Gastroesophageal sphincter (tissue), 4 donors: Measurements from ENCODE around the gene C5AR1. TPM values are rescaled to one million over a fixed set of nuclear protein-coding genes. Genes with fewer than 3 reads are reported as not detected.

Experiments
- ATAC-seq: fragments of 150-250 bp; one replicate; pipeline ENCODE4 v1.9.1; 2016; ENCODE audit warnings: mild to moderate bottlenecking, moderate library complexity
- H3K27ac ChIP-seq, 4 donors: fragments of 200-600 bp; sonication (generic) in 3 of 4; 1 replicate in 3 of 4; 2 replicates in 1 of 4; pipeline ENCODE4 v1.5.1; 2016 to 2019
- H3K27me3 ChIP-seq: fragments of 200-600 bp; sonication (generic); one replicate; pipeline ENCODE4 v1.5.1; 2019
- H3K36me3 ChIP-seq, 2 donors: fragments of 200-600 bp; sonication (generic); one replicate each; pipeline ENCODE4 v1.5.1; 2019; ENCODE audit warnings: control low read depth in 1 of 2
- H3K4me1 ChIP-seq, 3 donors: fragments of 200-600 bp; sonication (generic); 1 replicate in 2 of 3; 2 replicates in 1 of 3; pipeline ENCODE4 v1.5.1; 2016 to 2019; ENCODE audit warnings: control low read depth in 2 of 3
- H3K4me3 ChIP-seq, 2 donors: fragments of 200-600 bp; sonication (generic); one replicate each; pipeline ENCODE4 v1.5.1; 2019; ENCODE audit warnings: mild to moderate bottlenecking in 1 of 2, moderate library complexity in 1 of 2
- H3K9me3 ChIP-seq, 3 donors: fragments of 200-600 bp; sonication (generic); one replicate each; pipeline ENCODE4 v1.5.1; 2017 to 2019; ENCODE audit warnings: control low read depth in 2 of 3
- CTCF ChIP-seq, 4 experiments: fragments of 200-600 bp in 2 of 4; fragments of 450-650 bp in 2 of 4; sonication (generic) in 1 of 4; IDR thresholded peaks; one replicate each; pipeline ENCODE4 v1.5.1; 2017 to 2019; ENCODE audit warnings: antibody characterized with exemption in 4 of 4, mild to moderate bottlenecking in 2 of 4, moderate library complexity in 2 of 4
- EP300 ChIP-seq: sonication (generic); formaldehyde crosslinking; IDR thresholded peaks from one replicate; pipeline ENCODE4 v1.6.1; 2017; ENCODE audit warnings: antibody characterized with exemption, mild to moderate bottlenecking
- POLR2A ChIP-seq, 2 donors: fragments of 450-650 bp; IDR thresholded peaks; one replicate each; pipeline ENCODE4 v1.6.1; 2017; ENCODE audit warnings: antibody characterized with exemption in 2 of 2, mild to moderate bottlenecking in 2 of 2, moderate library complexity in 1 of 2
- POLR2AphosphoS5 ChIP-seq: sonication (generic); formaldehyde crosslinking; IDR thresholded peaks from one replicate; pipeline ENCODE4 v1.6.1; 2017; ENCODE audit warnings: antibody characterized with exemption
- WGBS, 2 donors: methylation state at CpG; one replicate each; pipeline ENCODE4 v1.1.5; 2018; ENCODE audit warnings: low coverage in 1 of 2; 5-methylcytosine and 5-hydroxymethylcytosine counted together
- total RNA-seq, 4 donors: library from RNA; depleted of rRNA; stranded (reverse); fragments of >200 nt; gene quantifications; one replicate each; pipeline ENCODE4 v1.1.0, GENCODE V29; 2016

Gene C5AR1
- total RNA-seq, 4 donors from 2014 or later = 1.4 to 19.7 (median 7.0) TPM

- 71 to 89% methylated on average over 7 to 10 of the region's 10 CpGs for WGBS, 2 donors
- no peaks in the 10 kb centered on the region for H3K36me3 ChIP-seq
- H3K27ac ChIP-seq = peak overlapping the region in 1 of 4 donors; percentile 47
- no peak for TF ChIP-seq CTCF (IDR thresholded peaks at IDR 0.05)
- TF ChIP-seq POLR2A (IDR thresholded peaks at IDR 0.05) = no peak
- no peak for TF ChIP-seq EP300
- TF ChIP-seq POLR2AphosphoS5 = no peak
- H3K9me3 ChIP-seq = no peaks in the 10 kb centered on the region
- H3K27me3 ChIP-seq = peaks cover 61% of the 10 kb centered on the region
- H3K4me1 ChIP-seq = peaks cover 0 to 3% (median 0%) of the 10 kb centered on the region in 3 donors
- no peak for ATAC-seq
- no peak overlapping the region for H3K4me3 ChIP-seq
Observed at GRCh38 chr19:47313754-47314295, 4.2 kb downstream of the C5AR1 start.

- Histone ChIP-seq H3K4me3 (no peak overlapping the region), H3K27me3 (peaks cover 71% of the 10 kb centered on the region), H3K36me3 (no peaks in the 10 kb centered on the region), H3K4me1 (no peaks in the 10 kb centered on the region), H3K27ac (peak overlapping the region in 1 of 4 donors; percentile 47), H3K9me3 (no peaks in the 10 kb centered on the region)
- TF ChIP-seq CTCF (IDR thresholded peaks at IDR 0.05) (no peak), POLR2AphosphoS5 (peak; percentile 21)
- WGBS, 2 donors = 39 to 42% methylated on average over 3 to 9 of the region's 12 CpGs
- ATAC-seq = peak; percentile 91
Observed at GRCh38 chr19:47315125-47315821, 5.6 kb downstream of the C5AR1 start.

DNA sequence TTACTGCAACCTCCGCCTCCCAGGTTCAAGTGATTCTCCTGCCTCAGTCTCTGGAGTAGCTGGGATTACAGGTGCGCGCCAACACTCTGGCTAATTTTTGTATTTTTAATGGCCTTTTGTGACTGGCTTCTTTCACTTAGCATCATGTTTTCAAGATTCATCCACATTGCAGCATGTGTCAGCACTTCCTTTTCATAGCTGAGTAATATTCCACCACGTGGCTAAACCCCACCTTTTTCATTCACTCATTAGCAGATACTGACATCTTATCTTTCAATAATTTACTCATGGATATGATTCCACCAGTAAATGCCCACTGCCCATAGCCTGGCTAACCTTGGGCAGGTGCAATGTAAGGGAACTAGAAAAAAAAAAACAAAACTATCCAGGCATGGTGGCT lies 6.9 kb downstream of the C5AR1 start:
- H3K4me1 ChIP-seq = no peaks in the 10 kb centered on the region
- H3K4me3 ChIP-seq = no peak overlapping the region
- peaks cover 69% of the 10 kb centered on the region for H3K27me3 ChIP-seq
- no peak for ATAC-seq
- H3K36me3 ChIP-seq = no peaks in the 10 kb centered on the region
- no peaks in the 10 kb centered on the region for H3K9me3 ChIP-seq
- TF ChIP-seq CTCF (IDR thresholded peaks at IDR 0.05) (no peak), POLR2A (IDR thresholded peaks at IDR 0.05) (no peak), POLR2AphosphoS5 (no peak), EP300 (no peak)
- WGBS, 2 donors = 85 to 88% methylated on average over 3 to 4 of the region's 4 CpGs
- no peak overlapping the region for H3K27ac ChIP-seq

- 91 to 100% methylated on average over 1 to 18 of the region's 46 CpGs for WGBS, 2 donors
- no peak for ATAC-seq
- H3K27me3 ChIP-seq = peaks cover 78% of the 10 kb centered on the region
- no peaks in the 10 kb centered on the region for H3K4me1 ChIP-seq
- H3K4me3 ChIP-seq = no peak overlapping the region
- H3K36me3 ChIP-seq = no peaks in the 10 kb centered on the region
- TF ChIP-seq CTCF (IDR thresholded peaks at IDR 0.05) (no peak), EP300 (no peak), POLR2AphosphoS5 (no peak), POLR2A (IDR thresholded peaks at IDR 0.05) (no peak)
- no peaks in the 10 kb centered on the region for H3K9me3 ChIP-seq
- H3K27ac ChIP-seq = no peak overlapping the region
Observed at GRCh38 chr19:47319923-47320871, 10.5 kb downstream of the C5AR1 start.
